ENCODE results near the gene NGF. TPM values are rescaled to one million over a fixed set of nuclear protein-coding genes. Genes with fewer than 3 reads are reported as not detected.

The NGF gene
- total RNA-seq, 1 experiment from 2014 or later, result 6.0 TPM

DNA sequence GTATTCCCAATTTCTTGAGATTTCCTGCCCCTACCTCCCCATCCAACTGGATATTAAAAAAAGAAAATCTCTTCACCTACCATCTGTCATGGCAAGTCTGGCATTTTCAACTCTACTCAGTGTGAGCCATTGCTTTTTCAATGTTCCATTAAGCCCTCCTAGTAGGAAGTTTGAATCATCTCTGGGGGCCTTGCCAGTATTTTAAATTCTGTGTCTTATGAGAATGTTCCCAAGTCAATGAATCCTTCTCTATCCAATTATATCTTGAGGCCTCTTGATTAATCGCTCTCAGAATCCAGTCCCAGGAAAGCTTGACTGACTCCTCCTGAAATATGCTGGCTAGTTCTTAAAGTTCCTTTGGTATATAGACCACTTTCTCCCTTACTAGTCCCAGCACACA is 91.5 kb downstream of the NGF start:
- no peaks in the 10 kb centered on the region for H3K36me3 ChIP-seq
- no peak overlapping the region for H3K4me3 ChIP-seq
- H3K27me3 ChIP-seq (replicated peaks), result no peaks in the 10 kb centered on the region
- H3K27ac ChIP-seq, result no peak overlapping the region
- DNase-seq (ENCODE audit: low read depth in 1 of 2, low spot score in 2 of 2), result no peak
- peaks cover 4% of the 10 kb centered on the region for H3K4me1 ChIP-seq (replicated peaks)
- no peaks in the 10 kb centered on the region for H3K9me3 ChIP-seq (replicated peaks)

DNA sequence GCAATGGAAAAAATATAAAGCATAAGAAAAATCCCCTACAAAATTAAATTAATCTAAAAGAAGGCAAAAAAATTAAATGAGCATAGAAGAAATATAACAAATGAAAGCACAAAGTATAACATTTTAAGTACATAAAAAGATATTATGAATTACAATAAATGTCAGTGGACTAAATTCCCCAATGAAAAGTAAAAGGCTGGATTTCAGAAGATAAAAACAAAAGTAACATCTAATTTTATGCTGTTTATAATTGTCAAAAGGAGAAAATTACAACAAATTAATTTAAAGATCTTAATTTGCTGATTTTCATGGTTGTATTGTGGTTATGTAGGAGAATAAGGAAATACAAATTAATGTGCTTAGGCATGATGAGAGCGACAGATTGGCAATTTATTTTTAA is 92.8 kb downstream of the NGF start:
- no peaks in the 10 kb centered on the region for H3K9me3 ChIP-seq (replicated peaks)
- DNase-seq (ENCODE audit: low read depth in 1 of 2, low spot score in 2 of 2), result no peak
- no peaks in the 10 kb centered on the region for H3K4me1 ChIP-seq (replicated peaks)
- H3K36me3 ChIP-seq, result no peaks in the 10 kb centered on the region
- no peaks in the 10 kb centered on the region for H3K27me3 ChIP-seq (replicated peaks)
- H3K4me3 ChIP-seq, result no peak overlapping the region
- no peak overlapping the region for H3K27ac ChIP-seq

DNA sequence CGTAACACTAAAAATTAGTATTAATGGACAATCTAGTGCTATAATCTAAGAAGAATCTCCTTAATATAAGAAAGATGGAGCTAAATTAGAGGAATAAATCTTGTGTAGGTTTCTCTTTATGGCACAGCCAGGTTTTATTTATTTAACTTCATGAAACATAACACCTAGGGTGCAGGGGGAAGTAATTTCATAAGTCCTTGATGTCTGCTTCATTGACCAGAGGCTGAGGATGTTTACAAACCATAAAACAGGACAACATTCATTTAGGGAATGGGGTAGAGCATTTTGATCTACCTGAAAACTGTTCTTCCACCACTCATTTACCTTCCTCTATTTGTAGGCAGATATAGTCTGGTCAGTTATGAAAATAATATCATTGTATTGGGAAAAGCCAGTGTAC is 95.5 kb downstream of the NGF start:
- no peak overlapping the region for H3K27ac ChIP-seq
- H3K36me3 ChIP-seq, result no peaks in the 10 kb centered on the region
- H3K4me3 ChIP-seq, result no peak overlapping the region
- H3K27me3 ChIP-seq (replicated peaks), result no peaks in the 10 kb centered on the region
- no peak for DNase-seq (ENCODE audit: low read depth in 1 of 2, low spot score in 2 of 2)
- no peaks in the 10 kb centered on the region; the same call in 1 of the 2 replicates for H3K4me1 ChIP-seq (replicated peaks)
- no peaks in the 10 kb centered on the region for H3K9me3 ChIP-seq (replicated peaks)

DNA sequence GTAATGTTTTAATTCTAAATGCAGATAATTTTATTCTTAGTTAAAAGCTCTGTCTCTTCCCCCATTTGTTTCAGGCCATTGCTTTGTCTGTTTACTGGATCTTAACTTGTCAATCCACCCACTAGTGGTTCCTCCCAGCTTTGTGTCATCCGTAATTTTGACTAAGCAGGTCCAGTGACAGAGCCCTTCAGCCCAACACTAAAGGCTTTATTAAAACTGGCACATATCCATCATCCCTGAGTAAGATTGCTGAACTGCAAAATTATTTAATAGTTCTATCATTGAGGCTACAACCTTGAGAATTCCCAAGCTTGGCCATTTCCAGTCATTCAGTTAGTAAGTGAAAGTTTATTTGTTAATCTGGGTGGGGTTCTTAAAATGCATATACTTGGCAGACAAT is 96.7 kb downstream of the NGF start:
- no peaks in the 10 kb centered on the region for H3K27me3 ChIP-seq (replicated peaks)
- no peak for DNase-seq (ENCODE audit: low read depth in 1 of 2, low spot score in 2 of 2)
- H3K4me3 ChIP-seq, result no peak overlapping the region
- no peaks in the 10 kb centered on the region for H3K9me3 ChIP-seq (replicated peaks)
- H3K27ac ChIP-seq, result no peak overlapping the region
- H3K4me1 ChIP-seq (replicated peaks), result no peaks in the 10 kb centered on the region; the same call in 1 of the 2 replicates
- H3K36me3 ChIP-seq, result no peaks in the 10 kb centered on the region

DNA sequence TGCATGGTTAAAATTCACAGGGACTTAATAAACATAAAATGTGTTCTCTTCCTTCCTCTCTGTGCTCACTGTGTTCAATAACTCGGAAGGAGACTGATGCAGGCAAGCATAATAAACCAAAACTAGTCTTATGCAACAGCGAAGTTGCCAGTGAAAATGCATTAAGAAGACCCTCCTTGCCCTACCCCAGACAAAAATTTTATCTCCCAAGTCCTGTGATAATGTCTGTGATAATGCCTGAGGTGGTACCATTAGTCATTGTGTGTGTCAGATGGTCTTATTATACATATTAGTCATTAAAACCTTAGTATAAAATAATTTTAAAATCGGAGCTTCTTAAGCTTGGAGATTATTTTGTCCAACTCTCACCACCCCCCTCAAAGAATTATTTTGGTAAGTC is 97.8 kb downstream of the NGF start:
- Histone ChIP-seq H3K27ac (no peak overlapping the region), H3K4me1 (replicated peaks) (no peaks in the 10 kb centered on the region; the same call in 1 of the 2 replicates), H3K27me3 (replicated peaks) (no peaks in the 10 kb centered on the region), H3K4me3 (no peak overlapping the region), H3K36me3 (no peaks in the 10 kb centered on the region), H3K9me3 (replicated peaks) (no peaks in the 10 kb centered on the region)
- DNase-seq (ENCODE audit: low read depth in 1 of 2, low spot score in 2 of 2), result no peak

DNA sequence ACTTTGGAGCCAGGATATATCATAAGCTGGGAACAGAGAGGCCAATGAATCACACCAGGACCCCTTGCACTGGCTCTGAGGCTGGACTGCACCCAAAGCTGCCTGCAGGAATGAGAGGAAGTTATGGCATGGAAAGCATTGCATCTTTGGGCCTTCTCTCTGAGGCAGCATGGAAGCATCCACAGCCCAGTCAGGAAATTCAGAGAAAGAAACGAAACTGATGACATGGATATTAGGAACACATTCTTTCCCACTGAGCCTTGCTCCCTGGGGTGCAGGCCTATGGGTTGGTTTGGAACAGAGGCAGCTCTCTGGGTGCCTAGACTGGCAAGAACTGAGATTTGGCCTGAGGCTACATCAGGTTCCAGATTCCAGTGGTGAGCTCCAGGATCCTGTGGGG is 98.6 kb downstream of the NGF start:
- Histone ChIP-seq H3K4me3 (no peak overlapping the region), H3K27me3 (replicated peaks) (no peaks in the 10 kb centered on the region), H3K27ac (no peak overlapping the region), H3K9me3 (replicated peaks) (no peaks in the 10 kb centered on the region), H3K36me3 (no peaks in the 10 kb centered on the region), H3K4me1 (replicated peaks) (no peaks in the 10 kb centered on the region; the same call in 1 of the 2 replicates)
- no peak for DNase-seq (ENCODE audit: low read depth in 1 of 2, low spot score in 2 of 2)

DNA sequence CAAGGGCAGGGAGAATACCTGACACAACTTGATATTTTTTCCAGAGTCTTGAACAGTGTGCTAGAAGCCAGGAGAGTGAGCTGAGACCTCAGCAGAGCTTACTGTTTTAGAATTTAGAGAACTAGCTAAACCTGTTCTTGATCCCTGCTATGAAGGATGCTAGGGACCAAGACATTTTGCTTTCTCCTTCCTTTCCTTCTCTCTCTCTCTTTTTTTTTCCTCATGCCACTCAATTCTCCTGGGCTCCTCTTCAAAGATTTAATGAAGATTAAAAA is 99.0 kb downstream of the NGF start:
- no peaks in the 10 kb centered on the region for H3K36me3 ChIP-seq
- H3K27me3 ChIP-seq (replicated peaks), result no peaks in the 10 kb centered on the region
- DNase-seq (ENCODE audit: low read depth in 1 of 2, low spot score in 2 of 2), result no peak
- no peaks in the 10 kb centered on the region for H3K9me3 ChIP-seq (replicated peaks)
- no peaks in the 10 kb centered on the region; the same call in 1 of the 2 replicates for H3K4me1 ChIP-seq (replicated peaks)
- no peak overlapping the region for H3K27ac ChIP-seq
- no peak overlapping the region for H3K4me3 ChIP-seq

DNA sequence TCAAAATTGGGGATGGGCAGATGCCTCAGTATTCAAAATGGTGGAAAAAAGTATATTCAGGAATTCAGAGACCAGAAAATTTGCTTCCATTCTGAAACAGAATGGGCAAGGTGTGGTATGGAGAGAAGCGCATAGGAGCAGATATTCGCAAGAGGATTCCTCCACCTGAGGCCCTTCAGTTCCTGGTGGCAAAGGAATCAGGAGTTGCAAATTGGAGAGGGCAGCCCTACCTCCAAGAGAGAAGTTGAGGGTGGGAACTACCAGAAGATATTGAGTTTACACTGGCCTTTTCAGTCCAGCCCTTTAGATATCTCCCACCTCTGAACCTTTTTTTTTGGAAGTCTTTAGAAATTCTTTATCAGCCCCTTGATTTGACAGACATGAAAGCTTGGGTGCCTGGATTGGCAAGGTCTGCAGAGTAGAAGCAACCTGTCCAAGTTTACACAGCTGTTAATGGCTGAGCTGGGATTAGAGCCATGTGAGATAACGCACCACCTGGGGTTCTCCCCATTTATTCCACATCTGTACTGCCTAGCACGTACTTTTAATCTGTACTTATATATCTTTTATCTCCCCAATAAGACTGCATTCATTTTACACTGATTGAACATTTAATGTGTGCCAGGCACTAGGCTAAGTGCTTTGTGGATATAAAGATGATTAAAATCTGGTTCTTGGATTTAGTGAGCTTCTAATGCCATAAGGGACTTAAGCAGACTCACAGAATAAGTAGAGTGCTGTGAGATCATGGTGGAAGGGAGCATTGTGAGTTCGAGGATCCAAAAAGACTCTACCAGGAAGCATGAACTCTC is 99.5 kb downstream of the NGF start:
- H3K4me3 ChIP-seq, result no peak overlapping the region
- no peaks in the 10 kb centered on the region; the same call in 1 of the 2 replicates for H3K4me1 ChIP-seq (replicated peaks)
- no peak overlapping the region for H3K27ac ChIP-seq
- H3K9me3 ChIP-seq (replicated peaks), result no peaks in the 10 kb centered on the region
- H3K36me3 ChIP-seq, result no peaks in the 10 kb centered on the region
- no peak for DNase-seq (ENCODE audit: low read depth in 1 of 2, low spot score in 2 of 2)
- H3K27me3 ChIP-seq (replicated peaks), result no peaks in the 10 kb centered on the region

DNA sequence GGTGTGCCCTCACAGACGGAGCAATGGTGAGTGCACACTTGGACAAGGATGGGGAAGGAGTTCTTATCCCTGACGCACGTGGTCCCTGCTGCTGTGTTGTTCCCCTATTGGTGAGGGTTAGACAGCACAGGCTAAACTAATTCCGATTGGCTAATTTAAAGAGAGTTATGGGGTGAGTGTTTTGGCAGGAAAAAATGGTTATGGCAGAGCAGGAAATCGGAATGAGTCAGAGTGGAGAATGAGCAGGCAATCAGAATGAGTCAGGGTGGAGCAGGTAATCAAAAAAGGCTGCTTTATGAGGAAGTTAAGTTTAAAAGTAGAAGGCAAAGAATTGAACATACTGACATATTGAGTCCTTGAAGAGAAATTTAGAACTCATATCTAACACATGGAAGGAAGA is 100.5 kb downstream of the NGF start:
- no peak for DNase-seq (ENCODE audit: low read depth in 1 of 2, low spot score in 2 of 2)
- Histone ChIP-seq H3K27ac (no peak overlapping the region), H3K4me3 (no peak overlapping the region), H3K4me1 (replicated peaks) (no peaks in the 10 kb centered on the region; the same call in 1 of the 2 replicates), H3K9me3 (replicated peaks) (no peaks in the 10 kb centered on the region), H3K36me3 (no peaks in the 10 kb centered on the region), H3K27me3 (replicated peaks) (no peaks in the 10 kb centered on the region)

DNA sequence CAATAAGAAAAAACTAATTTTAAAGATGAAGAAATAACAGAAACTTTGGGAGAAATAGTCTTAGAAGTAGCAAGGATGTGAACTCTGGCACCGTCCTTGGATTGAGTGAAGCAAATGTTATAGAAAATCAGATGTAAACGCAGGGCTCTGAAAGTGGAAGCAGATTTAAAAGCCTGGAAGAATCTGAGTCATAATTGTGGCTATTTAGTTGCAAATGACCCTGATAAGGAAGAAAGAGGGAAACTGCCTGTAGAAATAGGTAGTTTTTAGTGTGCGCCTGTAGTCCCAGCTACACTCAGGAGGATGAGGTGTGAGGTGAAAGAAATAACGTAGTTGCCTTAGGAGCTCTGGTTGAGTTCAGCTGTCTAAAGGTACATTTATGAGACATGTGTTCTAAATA is 101.0 kb downstream of the NGF start:
- no peaks in the 10 kb centered on the region; the same call in 1 of the 2 replicates for H3K4me1 ChIP-seq (replicated peaks)
- H3K36me3 ChIP-seq, result no peaks in the 10 kb centered on the region
- no peaks in the 10 kb centered on the region for H3K27me3 ChIP-seq (replicated peaks)
- H3K9me3 ChIP-seq (replicated peaks), result no peaks in the 10 kb centered on the region
- H3K27ac ChIP-seq, result no peak overlapping the region
- H3K4me3 ChIP-seq, result no peak overlapping the region
- DNase-seq (ENCODE audit: low read depth in 1 of 2, low spot score in 2 of 2), result no peak

Other genes starting within 250 kb of the NGF start
- gene TSPAN2, start 248.7 kb downstream of the NGF start, total RNA-seq (2014; rRNA removed; shearing (Covaris generic)), result 11.9 and 18.2 TPM in 2 replicates

Measured in SJSA1 (cell line).